ENCODE data around the gene SOD1. TPM values are rescaled to one million over a fixed set of nuclear protein-coding genes. Genes with fewer than 3 reads are reported as not detected.

SOD1 gene
- total RNA-seq, 2 donors from 2014 or later, result 165 to 282 TPM

- WGBS, result 59% methylated on average over 3 of the region's 3 CpGs
Observed at GRCh38 chr21:31706562-31706961, 47.1 kb downstream of the SOD1 start.

DNA sequence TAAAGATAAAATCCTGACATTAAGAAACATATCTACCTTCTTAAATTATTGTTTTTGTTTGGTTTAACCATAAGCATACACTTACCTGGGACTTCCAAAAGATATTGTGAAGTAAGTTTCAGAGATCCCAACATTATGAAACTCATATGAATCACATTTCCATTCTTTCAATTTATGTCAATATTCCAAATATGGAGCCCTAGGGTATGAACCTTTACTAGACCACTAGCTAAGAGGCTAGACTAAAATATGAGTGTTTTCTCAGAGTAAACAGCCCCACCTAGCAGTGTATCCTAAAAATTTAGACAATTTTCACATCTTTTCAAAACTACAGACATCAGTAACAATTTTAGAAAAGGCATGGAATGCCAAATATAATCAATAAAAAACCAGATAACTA, 48.0 kb downstream of the SOD1 start:
- H3K4me1 ChIP-seq (replicated peaks), result no peaks in the 10 kb centered on the region
- no peaks in the 10 kb centered on the region for H3K36me3 ChIP-seq
- intact Hi-C loops (cut with DNase I), result no loop called here
- H3K4me3 ChIP-seq, result no peak overlapping the region
- H3K27ac ChIP-seq, result no peak overlapping the region
- DNase-seq (ENCODE audit: low spot score), result no peak
- TF ChIP-seq POLR2A (IDR thresholded peaks at IDR 0.05) (no peak), POLR2AphosphoS5 (IDR thresholded peaks at IDR 0.05) (no peak), CTCF (IDR thresholded peaks at IDR 0.05) (no peak)
- H3K9me3 ChIP-seq, result no peaks in the 10 kb centered on the region
- no peaks in the 10 kb centered on the region for H3K27me3 ChIP-seq (replicated peaks; ENCODE audit: insufficient read depth)

More at GRCh38 chr21:31706562-31706961, 47.1 kb downstream of the SOD1 start:
- H3K4me3 ChIP-seq, result no peak overlapping the region
- intact Hi-C loops (cut with DNase I), result no loop called here
- no peaks in the 10 kb centered on the region for H3K36me3 ChIP-seq
- no peak for TF ChIP-seq POLR2AphosphoS5 (IDR thresholded peaks at IDR 0.05)
- TF ChIP-seq CTCF (IDR thresholded peaks at IDR 0.05), result no peak
- no peak for TF ChIP-seq POLR2A (IDR thresholded peaks at IDR 0.05)
- no peak for DNase-seq (ENCODE audit: low spot score)
- H3K4me1 ChIP-seq (replicated peaks), result no peaks in the 10 kb centered on the region
- H3K27ac ChIP-seq, result no peak overlapping the region
- no peaks in the 10 kb centered on the region for H3K9me3 ChIP-seq
- no peaks in the 10 kb centered on the region for H3K27me3 ChIP-seq (replicated peaks; ENCODE audit: insufficient read depth)

GRCh38 chr21:31708541-31708940, 49.0 kb downstream of the SOD1 start:
- TF ChIP-seq CTCF (IDR thresholded peaks at IDR 0.05), result no peak
- no peak for TF ChIP-seq POLR2AphosphoS5 (IDR thresholded peaks at IDR 0.05)
- TF ChIP-seq POLR2A (IDR thresholded peaks at IDR 0.05), result no peak
- 36% methylated on average over 1 of the region's 1 CpG for WGBS
- no peaks in the 10 kb centered on the region for H3K36me3 ChIP-seq
- intact Hi-C loops (cut with DNase I), result no loop called here
- H3K4me3 ChIP-seq, result no peak overlapping the region
- no peaks in the 10 kb centered on the region for H3K9me3 ChIP-seq
- no peaks in the 10 kb centered on the region for H3K4me1 ChIP-seq (replicated peaks)
- H3K27ac ChIP-seq, result no peak overlapping the region
- H3K27me3 ChIP-seq (replicated peaks; ENCODE audit: insufficient read depth), result no peaks in the 10 kb centered on the region
- no peak for DNase-seq (ENCODE audit: low spot score)

- Histone ChIP-seq H3K27ac (no peak overlapping the region), H3K27me3 (replicated peaks; ENCODE audit: insufficient read depth) (no peaks in the 10 kb centered on the region), H3K4me3 (no peak overlapping the region), H3K36me3 (no peaks in the 10 kb centered on the region), H3K4me1 (replicated peaks) (no peaks in the 10 kb centered on the region), H3K9me3 (no peaks in the 10 kb centered on the region)
- 56% methylated on average over 1 of the region's 1 CpG for WGBS
- intact Hi-C loops (cut with DNase I), result no loop called here
- TF ChIP-seq POLR2AphosphoS5 (IDR thresholded peaks at IDR 0.05), result no peak
- TF ChIP-seq POLR2A (IDR thresholded peaks at IDR 0.05), result no peak
- DNase-seq (ENCODE audit: low spot score), result no peak
Observed at GRCh38 chr21:31710586-31710985, 51.1 kb downstream of the SOD1 start.

DNA sequence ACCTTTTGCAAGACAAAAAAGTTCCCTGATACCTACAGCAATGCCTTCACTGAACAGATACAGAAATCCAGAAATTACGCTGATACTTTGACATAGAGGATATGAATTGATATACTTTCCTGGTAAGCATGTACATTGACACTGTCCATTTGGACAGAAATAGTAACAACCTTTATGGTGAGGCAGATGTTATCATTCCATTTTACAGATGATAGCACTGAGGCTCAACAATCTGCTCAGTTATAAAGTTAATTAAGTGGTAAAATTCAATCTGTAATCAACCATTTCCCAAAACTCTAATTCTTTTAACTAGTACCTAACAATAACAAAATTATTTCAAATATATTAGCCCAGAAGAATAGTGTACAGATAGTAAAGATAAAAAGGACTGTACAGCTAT, 51.8 kb downstream of the SOD1 start:
- TF ChIP-seq POLR2A (IDR thresholded peaks at IDR 0.05), result no peak
- no peak for TF ChIP-seq POLR2AphosphoS5 (IDR thresholded peaks at IDR 0.05)
- TF ChIP-seq CTCF (IDR thresholded peaks at IDR 0.05), result no peak
- no peak for DNase-seq (ENCODE audit: low spot score)
- intact Hi-C loops (cut with DNase I), result no loop called here
- Histone ChIP-seq H3K27ac (no peak overlapping the region), H3K9me3 (no peaks in the 10 kb centered on the region), H3K4me1 (replicated peaks) (no peaks in the 10 kb centered on the region), H3K27me3 (replicated peaks; ENCODE audit: insufficient read depth) (no peaks in the 10 kb centered on the region), H3K36me3 (no peaks in the 10 kb centered on the region), H3K4me3 (no peak overlapping the region)
- WGBS, result 96% methylated on average over 1 of the region's 1 CpG

All from prostate gland (tissue), 2 donors.